Caco-2 (cell line): ENCODE results near the gene MACROD2. TPM values are rescaled to one million over a fixed set of nuclear protein-coding genes. Genes with fewer than 3 reads are reported as not detected.

Experiments
- BruUV-seq: library from RNA; stranded (reverse); fragments of 400-500 nt; replicated peaks from 2 replicates; lab custom pipeline; 2021; lab: Mats Ljungman, UMichigan
- CTCF ChIA-PET: fragments of 300-600 bp; sonication (Branson Sonifier 250); formaldehyde crosslinking; loops from one replicate; lab custom pipeline; 2022; ENCODE audit warnings: antibody characterized with exemption; lab: Charles Lee
- POLR2A ChIA-PET: fragments of 300-600 bp; sonication (Branson Sonifier 250); formaldehyde crosslinking; loops from one replicate; lab custom pipeline; 2022; ENCODE audit warnings: antibody characterized with exemption; lab: Charles Lee
- DNase-seq, 2 experiments: peaks; one replicate each; pipeline versions ENCODE4 v3.0.0 to v3.0.0-alpha.2; 2020 to 2022
- H3K27me3 ChIP-seq: replicated peaks from 2 replicates; pipeline ENCODE4 v1.6.0; 2011; ENCODE audit warnings: low read length; ENCODE audit not compliant: control insufficient read depth, insufficient read depth
- H3K36me3 ChIP-seq: 2 replicates; pipeline ENCODE4 v1.5.1; 2011; ENCODE audit warnings: low read length; ENCODE audit not compliant: control insufficient read depth, insufficient read depth
- H3K4me1 ChIP-seq: fragments of 250-450 bp; sonication (Bioruptor Pico); 2 replicates; pipeline ENCODE4 v1.5.1; 2020; ENCODE audit warnings: mild to moderate bottlenecking
- H3K4me3 ChIP-seq: 2 replicates; pipeline ENCODE4 v1.5.1; 2011; ENCODE audit warnings: low read depth, mild to moderate bottlenecking, control low read depth, low read length
- H3K9me3 ChIP-seq: fragments of 250-450 bp; sonication (Bioruptor Pico); 2 replicates; pipeline ENCODE4 v1.5.1; 2020; ENCODE audit warnings: mild to moderate bottlenecking, moderate library complexity
- H3K27ac Mint-ChIP-seq: one replicate; pipeline ENCODE4 v1.8.0; 2022; ENCODE audit warnings: mixed read lengths; ENCODE audit not compliant: unreplicated experiment
- H3K27me3 Mint-ChIP-seq: one replicate; pipeline ENCODE4 v1.8.0; 2022; ENCODE audit warnings: mixed read lengths; ENCODE audit not compliant: insufficient read depth, unreplicated experiment
- H3K36me3 Mint-ChIP-seq: one replicate; pipeline ENCODE4 v1.8.0; 2022; ENCODE audit warnings: mild to moderate bottlenecking, mixed read lengths; ENCODE audit not compliant: insufficient read depth, unreplicated experiment
- H3K4me1 Mint-ChIP-seq: one replicate; pipeline ENCODE4 v1.8.0; 2022; ENCODE audit warnings: low read depth, mixed read lengths; ENCODE audit not compliant: unreplicated experiment
- H3K4me3 Mint-ChIP-seq: one replicate; pipeline ENCODE4 v1.8.0; 2022; ENCODE audit warnings: mild to moderate bottlenecking, moderate library complexity, mixed read lengths; ENCODE audit not compliant: unreplicated experiment
- H3K9me3 Mint-ChIP-seq: one replicate; pipeline ENCODE4 v1.8.0; 2022; ENCODE audit warnings: mixed read lengths; ENCODE audit not compliant: unreplicated experiment
- CTCF ChIP-seq, 2 experiments: fragments of 200-600 bp in 1 of 2; IDR thresholded peaks; 1 replicate in 1 of 2; 2 replicates in 1 of 2; pipeline versions ENCODE4 v1.5.1 to v1.8.0; 2011 to 2022; ENCODE audit warnings: antibody characterized with exemption in 1 of 2, control low read depth in 1 of 2, inconsistent platforms in 1 of 2, low read depth in 1 of 2, low read length in 1 of 2, mild to moderate bottlenecking in 1 of 2, moderate library complexity in 1 of 2; ENCODE audit not compliant: insufficient read depth in 1 of 2, severe bottlenecking in 1 of 2, unreplicated experiment in 1 of 2
- intact Hi-C: fragments of 100-400 bp; cut with micrococcal nuclease; formaldehyde crosslinking; loops from one replicate; pipeline ENCODE4 v1.10.0; 2022; ENCODE audit not compliant: unreplicated experiment
- total RNA-seq: library from RNA; stranded (reverse); gene quantifications from 2 replicates; pipeline ENCODE4 v1.2.3, GENCODE V29; 2022

MACROD2 gene
- total RNA-seq, 1 experiment from 2014 or later = 6.4 TPM

GRCh38 chr20:14617123-14617522, 621.8 kb downstream of the MACROD2 start:
- Mint-ChIP-seq H3K27ac (no peak overlapping the region), H3K9me3 (peaks cover 11% of the 10 kb centered on the region), H3K4me3 (no peak overlapping the region), H3K27me3 (no peaks in the 10 kb centered on the region), H3K4me1 (peaks cover 15% of the 10 kb centered on the region), H3K36me3 (no peaks in the 10 kb centered on the region)
- ChIA-PET POLR2A (no interaction called here), CTCF (no interaction called here)
- Histone ChIP-seq H3K4me1 (peaks cover 13% of the 10 kb centered on the region), H3K4me3 (no peak overlapping the region), H3K9me3 (no peaks in the 10 kb centered on the region), H3K36me3 (no peaks in the 10 kb centered on the region), H3K27me3 (no peaks in the 10 kb centered on the region)
- no TSS peak for BruUV-seq
- intact Hi-C loops = no loop called here
- TF ChIP-seq CTCF (IDR thresholded peaks at IDR 0.05; ENCODE audit: insufficient read depth in 1 of 2, low read depth in 1 of 2, low read length in 1 of 2, severe bottlenecking in 1 of 2, unreplicated experiment in 1 of 2) = no peak
- no peak for DNase-seq

- BruUV-seq = no TSS peak
- H3K9me3 Mint-ChIP-seq = peaks cover 11% of the 10 kb centered on the region
- no peak overlapping the region for H3K27ac Mint-ChIP-seq
- H3K36me3 Mint-ChIP-seq = no peaks in the 10 kb centered on the region
- intact Hi-C loops = no loop called here
- ChIA-PET CTCF (no interaction called here), POLR2A (no interaction called here)
- Histone ChIP-seq H3K36me3 (no peaks in the 10 kb centered on the region), H3K27me3 (no peaks in the 10 kb centered on the region), H3K4me1 (peaks cover 20% of the 10 kb centered on the region), H3K9me3 (no peaks in the 10 kb centered on the region), H3K4me3 (no peak overlapping the region)
- H3K27me3 Mint-ChIP-seq = no peaks in the 10 kb centered on the region
- peaks cover 15% of the 10 kb centered on the region for H3K4me1 Mint-ChIP-seq
- no peak for DNase-seq
- no peak overlapping the region for H3K4me3 Mint-ChIP-seq
- no peak for TF ChIP-seq CTCF (IDR thresholded peaks at IDR 0.05; ENCODE audit: insufficient read depth in 1 of 2, low read depth in 1 of 2, low read length in 1 of 2, severe bottlenecking in 1 of 2, unreplicated experiment in 1 of 2)
Measured at GRCh38 chr20:14619411-14619810, 624.1 kb downstream of the MACROD2 start.

- peak; percentile 14 to 42 for TF ChIP-seq CTCF (IDR thresholded peaks at IDR 0.05; ENCODE audit: insufficient read depth in 1 of 2, low read depth in 1 of 2, low read length in 1 of 2, severe bottlenecking in 1 of 2, unreplicated experiment in 1 of 2)
- H3K9me3 ChIP-seq = no peaks in the 10 kb centered on the region
- ChIA-PET CTCF (interaction anchor here (1.0 kb wide), 1 partner anchor 286 kb away, joined by 8 read pairs; the partner anchor contains the start of gene FLRT3), POLR2A (no interaction called here)
- no peaks in the 10 kb centered on the region for H3K4me1 Mint-ChIP-seq
- peak; percentile 39 to 42 for DNase-seq
- H3K27me3 ChIP-seq = no peaks in the 10 kb centered on the region
- intact Hi-C loops = loop anchor here (2.0 kb wide), 1 partner anchor 286 kb away; the partner anchor contains the start of gene FLRT3
- no peak overlapping the region for H3K4me3 ChIP-seq
- no peaks in the 10 kb centered on the region for H3K9me3 Mint-ChIP-seq
- no peak overlapping the region for H3K4me3 Mint-ChIP-seq
- no peaks in the 10 kb centered on the region for H3K36me3 Mint-ChIP-seq
- no peaks in the 10 kb centered on the region for H3K27me3 Mint-ChIP-seq
- no peaks in the 10 kb centered on the region for H3K36me3 ChIP-seq
- BruUV-seq = no TSS peak
- peaks cover 9% of the 10 kb centered on the region; the same call in 1 of the 2 replicates for H3K4me1 ChIP-seq
- H3K27ac Mint-ChIP-seq = no peak overlapping the region
Measured at GRCh38 chr20:14622796-14623195, 627.5 kb downstream of the MACROD2 start.
